HG03025 (cell line): ENCODE measurements around the gene AUTS2.

ENCODE experiments used
- ATAC-seq: cut with Tn5 transposase; IDR thresholded peaks from one replicate; pipeline ENCODE4 v1.9.1; 2021; ENCODE audit warnings: mild to moderate bottlenecking, moderate library complexity; ENCODE audit not compliant: unreplicated experiment, low FRiP score

Gene AUTS2

DNA sequence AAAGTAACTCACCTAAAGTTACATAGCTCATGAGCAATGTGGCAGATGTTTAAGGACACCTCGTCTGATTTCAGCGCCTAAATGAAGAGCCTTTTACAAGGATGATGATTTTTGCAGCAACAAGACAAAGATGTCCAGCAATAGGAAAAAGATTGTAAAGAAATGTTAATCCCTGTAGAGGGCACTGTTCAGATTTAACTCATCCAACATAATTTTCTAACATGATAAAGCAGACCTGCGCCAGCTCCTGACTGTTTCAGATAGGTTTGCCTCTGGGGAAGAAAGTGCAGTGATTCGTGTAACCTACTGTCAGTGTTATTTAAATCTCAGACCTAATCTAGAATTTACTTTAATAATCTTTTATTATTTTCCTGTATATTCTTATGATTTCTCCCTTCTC is 595.2 kb downstream of the AUTS2 start:
- ATAC-seq: no peak

DNA sequence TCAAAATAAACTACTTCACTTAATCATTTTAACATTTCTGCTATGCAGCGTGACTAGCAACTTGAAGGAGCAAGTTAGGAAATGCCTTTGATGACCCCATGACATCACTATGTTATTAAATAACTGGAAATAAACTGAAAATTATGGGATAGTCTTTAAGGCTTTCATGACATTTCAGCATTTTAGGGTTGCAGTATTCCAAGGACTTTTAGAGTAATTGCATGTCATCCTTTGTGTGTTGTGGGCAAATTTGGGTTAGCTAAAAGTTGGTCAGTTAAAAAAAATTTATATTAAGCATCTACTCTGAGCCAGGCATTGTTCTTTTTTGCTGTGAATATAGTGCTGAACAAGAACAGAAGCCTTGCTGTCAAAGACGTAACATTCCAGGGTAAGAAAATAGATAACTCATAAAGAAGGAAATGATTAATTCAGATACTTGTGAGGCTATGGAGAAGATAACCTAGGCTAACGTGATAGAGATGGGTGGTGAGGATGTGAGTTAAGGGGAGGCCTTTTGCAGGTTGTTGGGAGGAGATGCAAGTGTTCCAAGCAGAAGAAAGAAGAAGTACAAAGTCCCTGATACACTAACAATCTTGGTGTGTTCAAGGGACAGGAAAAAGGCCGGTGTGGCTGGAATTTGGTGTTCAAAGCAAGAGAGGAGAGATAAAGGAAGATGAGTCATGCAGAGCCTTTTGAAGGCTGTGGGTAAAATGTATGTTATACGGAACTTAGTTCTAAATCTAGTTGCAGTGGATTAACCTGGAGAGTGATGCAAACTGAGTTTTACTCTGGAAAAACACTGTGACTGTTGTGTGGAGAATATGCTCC is 610.2 kb downstream of the AUTS2 start:
- ATAC-seq: no peak

DNA sequence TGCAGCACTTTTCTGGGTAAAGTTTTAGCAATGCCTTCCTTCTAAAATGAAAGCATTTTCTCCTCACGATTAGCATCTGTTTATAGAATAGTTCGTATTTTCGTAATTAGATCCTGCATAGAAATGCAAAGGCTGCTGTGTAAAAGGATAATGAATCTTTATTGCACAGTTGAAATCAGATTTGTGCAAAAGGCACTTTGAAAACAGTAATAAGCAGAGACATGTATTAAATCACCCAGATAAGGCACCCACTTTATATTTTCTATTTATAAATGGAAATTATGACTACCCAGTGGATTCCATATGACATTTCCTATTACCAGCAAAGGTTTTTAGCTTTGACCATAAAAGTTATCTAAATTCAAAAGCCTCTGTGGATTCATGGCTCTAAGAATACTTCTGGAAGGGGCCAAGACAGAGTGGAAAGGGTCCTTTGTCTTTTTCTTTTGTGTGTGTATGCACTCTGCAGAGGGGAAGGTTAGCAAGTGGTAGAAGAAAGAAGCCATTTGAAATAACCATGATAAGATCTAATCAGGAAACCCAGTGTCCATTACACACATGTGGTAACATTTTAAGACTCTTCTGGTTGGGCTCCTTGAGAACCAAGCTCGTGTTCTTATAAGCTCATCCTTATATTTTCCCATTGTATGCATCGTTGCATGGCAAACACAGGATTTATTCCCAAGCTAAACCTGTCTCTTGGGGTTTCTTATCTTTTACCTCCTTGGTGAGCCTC is 612.1 kb downstream of the AUTS2 start:
- ATAC-seq: no peak

DNA sequence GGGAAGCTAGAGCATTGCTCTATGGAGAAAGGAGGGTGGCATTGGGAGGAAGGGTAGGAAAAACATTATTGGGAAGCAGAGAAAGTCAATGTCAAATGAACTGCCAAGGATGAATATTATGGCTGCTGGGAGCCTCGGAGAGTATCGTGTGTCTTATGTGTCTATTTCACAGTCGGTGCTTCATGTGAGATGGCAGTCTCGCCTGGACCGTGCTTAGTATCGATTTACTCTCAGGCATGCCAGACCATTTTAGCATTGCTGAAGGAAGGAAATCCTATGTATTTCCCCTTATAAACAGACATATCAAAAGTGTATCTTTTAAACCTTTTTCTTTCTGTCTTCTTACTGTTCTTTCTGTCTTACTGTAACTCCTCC is 612.6 kb downstream of the AUTS2 start:
- ATAC-seq: no peak

DNA sequence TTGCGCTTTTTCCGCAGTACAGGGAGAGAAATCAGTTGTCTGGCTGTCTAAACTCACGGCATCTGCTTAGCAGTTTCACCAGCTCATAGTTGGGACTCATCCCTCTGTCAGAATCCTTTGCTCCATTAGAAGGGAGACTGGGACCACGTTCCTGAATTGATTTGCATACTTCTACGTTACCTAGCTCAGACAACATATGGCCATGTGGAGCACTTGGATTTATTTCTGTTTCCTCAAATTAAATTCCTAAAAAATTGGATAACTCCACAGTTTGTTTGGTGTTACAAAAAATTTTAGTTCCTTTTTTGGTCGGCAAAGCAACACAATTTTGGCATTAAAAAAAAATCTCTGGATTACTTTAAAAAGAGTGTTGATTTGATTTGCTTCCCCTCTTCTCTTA is 614.0 kb downstream of the AUTS2 start:
- ATAC-seq: no peak

DNA sequence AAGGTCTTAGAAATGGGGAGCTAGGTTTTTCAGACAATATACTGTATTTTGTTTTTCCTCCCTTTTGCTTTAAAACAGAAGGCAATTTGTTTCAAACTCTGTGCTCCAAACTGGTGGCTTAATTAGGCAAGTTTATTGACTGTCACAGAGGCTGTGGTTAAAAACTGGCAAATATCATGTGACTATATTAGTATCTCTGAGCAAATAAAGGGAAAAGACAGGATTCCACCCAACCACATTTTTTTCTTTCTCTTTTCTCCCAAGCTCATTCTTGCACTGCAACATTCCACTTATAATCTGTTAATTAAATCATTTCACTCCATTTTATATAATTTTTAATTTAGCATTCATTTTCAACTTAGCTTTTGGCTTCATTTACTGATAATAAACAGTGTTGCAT is 615.8 kb downstream of the AUTS2 start:
- no peak for ATAC-seq

DNA sequence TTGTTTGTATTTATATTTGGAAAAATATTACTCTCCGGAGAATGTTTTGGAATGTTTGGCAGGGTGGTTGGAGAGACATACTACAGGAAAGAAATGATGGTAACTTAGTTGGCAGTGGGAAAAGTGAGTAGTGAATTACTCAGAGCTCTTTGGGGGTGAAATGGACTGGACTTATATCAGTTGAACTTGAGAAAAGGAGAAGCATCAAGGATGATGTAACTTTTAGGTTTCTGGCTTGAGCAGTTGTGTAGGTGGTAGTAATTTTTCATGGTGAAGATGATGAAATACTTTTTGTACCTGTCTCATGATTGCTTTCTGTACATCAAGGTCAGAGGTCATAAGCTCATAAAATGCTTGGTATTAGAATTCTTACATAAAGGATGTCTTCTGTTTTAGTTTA is 617.2 kb downstream of the AUTS2 start:
- no peak for ATAC-seq

DNA sequence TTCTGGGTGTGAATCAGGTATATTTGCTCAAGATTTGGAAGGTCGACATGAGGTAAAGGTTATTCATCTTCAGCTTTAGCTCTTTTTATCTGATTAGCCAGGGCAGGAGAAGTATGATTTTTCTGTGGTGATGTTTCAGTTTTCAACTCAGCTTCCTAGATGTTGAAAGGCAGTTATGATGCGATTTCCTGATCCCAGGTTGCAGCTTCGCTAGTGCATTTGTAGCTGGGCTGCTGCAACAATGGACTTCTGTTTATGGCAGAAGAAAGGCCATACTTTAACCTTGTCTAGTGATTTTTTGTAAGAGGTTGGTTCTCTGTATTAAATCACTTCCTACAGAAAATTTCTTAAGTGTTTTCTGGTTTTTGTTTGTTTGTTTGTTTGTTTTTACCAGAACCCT is 619.3 kb downstream of the AUTS2 start:
- no peak for ATAC-seq

DNA sequence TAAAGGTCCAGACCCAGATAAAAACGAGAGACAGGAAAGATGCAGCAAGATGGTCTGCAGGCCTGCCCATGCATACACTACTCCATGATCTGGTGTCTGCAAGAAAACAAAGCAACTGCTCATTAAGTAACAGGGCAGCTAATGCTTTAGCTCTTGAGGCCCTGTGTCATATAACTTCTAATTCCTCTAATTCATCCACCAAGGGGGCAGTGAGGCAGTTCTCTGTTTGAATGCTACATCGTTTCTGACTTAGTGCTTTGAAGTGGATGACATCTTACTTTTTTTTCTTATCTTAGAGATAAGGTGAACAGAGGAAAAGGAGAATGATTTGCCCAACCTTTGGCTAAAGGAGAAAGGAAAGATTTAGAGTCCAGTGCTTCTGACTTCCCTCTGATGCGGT is 619.7 kb downstream of the AUTS2 start:
- no peak for ATAC-seq

DNA sequence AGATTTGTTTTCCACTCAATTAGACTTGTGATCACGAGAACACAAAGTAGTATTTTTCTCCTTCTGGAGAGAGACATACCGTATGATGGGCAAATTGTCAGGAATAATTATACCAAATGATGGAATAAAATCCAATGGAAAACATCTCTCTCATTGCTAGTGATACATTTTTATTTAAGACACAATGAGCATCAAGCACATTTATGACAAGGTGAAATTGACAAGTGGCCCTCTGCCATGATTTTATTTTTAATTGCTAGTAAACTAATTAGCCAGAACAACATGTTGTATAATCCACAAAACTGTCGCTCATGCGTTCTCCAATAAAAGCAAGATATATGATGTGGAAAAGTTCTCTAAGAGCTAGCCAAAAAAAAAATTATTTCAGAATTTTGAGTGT is 620.8 kb downstream of the AUTS2 start:
- ATAC-seq: no peak

DNA sequence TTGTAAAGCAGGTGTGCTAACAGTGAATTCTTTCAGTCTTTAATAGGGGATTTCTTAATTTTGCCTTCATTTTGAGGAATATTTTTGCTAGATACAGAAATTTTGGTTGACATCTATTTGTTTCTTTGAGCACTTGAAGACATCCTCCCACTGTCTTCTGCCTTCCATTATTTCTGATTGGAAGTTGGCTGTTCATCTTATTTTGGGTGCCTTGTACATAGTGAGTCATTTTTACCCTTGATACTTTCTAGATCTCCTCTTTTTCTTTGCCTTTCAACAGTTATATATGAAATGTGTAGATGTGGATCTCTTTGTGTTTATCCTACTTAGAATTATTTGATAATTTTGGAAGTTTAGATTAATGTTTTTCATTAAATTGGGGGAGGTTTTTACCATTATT is 631.0 kb downstream of the AUTS2 start:
- no peak for ATAC-seq

DNA sequence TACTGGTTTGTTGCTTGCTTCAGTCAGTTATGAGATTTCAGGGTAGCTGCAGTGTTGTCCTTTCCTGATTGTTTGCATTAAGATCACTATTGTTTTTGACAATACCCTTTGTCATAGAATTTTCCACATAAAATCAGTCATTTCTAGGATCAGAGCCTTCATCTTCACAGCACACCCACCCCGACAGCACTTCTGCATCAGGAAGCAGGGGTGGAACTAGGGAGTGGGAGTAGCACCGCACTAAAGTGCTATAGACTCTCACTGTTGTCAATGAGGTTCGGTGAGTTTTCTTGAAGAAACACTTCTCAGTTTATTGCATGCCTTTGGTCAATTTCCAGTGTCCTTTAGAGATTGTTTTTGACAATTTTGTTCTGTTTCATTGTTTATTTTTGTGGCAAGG is 632.5 kb downstream of the AUTS2 start:
- ATAC-seq: no peak

DNA sequence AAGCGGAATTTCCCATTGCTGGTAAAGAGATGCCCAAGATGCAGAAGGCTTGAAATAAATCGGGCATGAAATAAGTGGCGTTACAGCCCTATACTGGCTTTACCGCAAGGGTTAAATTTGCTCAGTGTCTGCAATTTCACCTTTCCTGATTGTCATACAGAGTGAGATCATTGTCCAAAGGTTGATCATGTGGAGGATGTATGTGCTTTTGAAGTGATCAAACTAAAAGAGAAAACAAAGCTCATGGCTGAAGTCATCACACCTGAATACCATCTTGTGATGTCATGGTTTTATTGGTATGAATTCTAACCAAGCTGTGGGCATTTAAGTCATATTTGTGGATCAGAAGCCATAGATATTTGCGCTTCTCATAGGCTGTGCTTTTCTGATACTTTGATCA is 635.5 kb downstream of the AUTS2 start:
- ATAC-seq: no peak

DNA sequence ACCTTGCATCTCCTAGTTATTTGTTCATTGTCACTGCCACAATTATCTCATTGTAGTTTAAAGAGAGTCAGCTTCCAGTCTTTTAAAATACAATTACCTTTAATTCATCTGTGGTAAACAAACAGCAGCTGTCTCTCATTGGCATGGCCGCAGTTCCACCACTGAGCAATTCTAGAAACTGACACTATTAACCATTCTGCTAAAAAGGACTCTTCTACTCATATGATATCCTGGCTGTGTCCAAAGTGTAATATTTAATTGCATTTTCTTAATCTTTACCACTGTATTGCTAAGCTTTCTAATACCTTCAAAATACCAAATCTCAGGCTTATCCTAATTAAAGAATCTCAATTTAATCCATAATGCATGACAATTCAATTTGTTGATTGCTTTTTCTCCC is 639.0 kb downstream of the AUTS2 start:
- no peak for ATAC-seq

DNA sequence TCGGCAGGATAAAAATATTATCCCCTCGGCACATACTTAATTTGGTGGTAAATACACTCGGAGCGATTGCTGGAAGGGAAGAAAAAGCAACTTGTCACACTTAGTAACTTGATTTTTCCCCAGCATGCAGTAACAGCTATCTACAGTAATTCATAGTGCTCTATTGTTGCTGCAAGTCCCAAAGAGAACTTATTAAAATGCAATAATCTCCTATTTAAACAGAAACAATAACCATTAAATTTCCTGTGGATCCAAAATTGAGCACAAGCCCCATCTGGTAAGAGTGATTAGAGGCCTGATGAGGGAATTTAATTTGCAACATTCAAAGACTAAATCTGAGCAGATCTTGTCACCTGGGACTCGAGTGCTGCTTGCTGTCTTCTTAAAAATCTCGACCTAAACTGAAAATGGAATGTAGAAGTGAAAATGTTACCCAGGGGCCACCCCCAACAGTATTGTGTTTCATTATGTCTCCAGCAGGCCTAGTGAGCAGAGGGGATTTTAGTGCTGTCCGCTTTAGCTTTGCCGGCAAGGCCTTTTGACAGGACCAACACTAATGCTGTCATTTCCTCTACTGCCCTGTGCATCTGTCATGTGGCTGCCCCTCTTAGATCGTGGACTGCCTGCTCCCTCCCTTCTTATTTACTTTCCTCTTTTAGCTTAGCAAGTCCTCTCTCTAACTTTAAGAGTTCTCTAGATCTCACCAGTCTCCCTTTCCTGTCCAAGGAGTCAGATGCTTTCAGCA is 639.7 kb downstream of the AUTS2 start:
- peak; percentile 99 for ATAC-seq

DNA sequence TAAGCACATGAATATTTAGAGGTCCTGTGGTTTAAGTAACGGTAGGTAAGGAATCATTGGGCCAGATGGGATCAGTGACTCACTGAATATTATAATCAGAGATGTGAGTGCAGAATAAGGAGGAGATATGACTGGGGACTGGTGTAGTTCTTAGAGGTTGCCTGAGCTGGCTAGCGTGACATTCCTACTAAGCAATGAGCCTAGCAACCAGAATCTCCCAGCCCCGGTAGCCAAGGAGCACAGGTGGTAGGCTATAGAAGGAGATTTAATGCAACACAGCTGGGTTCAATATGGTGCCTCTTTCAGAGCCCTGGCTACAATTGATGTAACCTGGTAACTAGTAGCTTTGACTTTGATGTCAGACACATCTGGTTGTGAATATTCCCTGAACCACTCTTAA is 641.6 kb downstream of the AUTS2 start:
- ATAC-seq: no peak

DNA sequence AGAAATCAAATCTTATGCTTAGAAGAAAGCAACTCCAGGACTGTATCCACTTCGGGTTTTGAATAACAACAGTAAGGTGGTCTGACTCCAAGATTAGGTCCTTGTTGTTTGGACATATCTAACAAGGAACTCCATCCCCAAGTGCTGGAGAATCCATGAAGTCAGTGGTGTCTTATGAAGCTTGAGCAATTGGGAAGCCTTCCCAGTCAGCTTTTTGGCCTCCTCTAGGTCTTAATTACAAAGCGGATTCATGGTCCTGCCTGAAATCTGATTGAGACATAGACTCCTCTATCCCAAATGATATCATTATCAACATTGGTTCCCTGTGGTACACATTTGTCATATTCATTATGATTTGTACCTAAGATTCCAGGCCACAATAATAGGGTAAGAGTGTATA is 642.6 kb downstream of the AUTS2 start:
- ATAC-seq: no peak

DNA sequence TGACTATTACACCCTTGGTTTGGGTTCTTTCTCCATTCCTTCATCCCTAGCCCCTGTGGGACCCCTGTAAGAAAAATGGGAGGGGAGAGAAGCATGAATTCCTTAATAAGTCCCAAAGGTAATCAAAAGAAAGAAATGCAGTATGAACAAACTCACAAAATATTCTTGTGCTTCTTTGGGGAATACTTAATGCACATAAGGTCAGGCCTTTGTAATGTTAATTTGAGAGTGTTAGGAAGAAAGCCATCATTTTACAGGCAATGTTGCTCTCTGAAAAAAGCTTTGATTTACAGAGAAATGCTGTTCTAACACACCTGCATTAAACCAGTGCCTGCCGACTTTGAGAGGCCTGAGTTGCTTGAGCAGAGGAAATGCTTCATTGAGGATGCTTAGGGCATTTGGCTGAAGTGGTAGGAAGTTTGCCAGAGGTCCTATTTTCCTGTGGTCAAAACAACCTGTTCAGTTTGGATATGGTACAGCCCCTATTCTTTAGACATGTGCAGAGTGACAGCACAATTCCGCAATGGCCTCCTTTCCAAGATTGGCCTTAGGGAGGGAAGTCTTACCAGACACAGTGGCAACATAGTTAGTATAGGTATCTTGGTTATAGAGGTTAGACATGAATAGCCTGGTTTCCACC is 643.4 kb downstream of the AUTS2 start:
- no peak for ATAC-seq

DNA sequence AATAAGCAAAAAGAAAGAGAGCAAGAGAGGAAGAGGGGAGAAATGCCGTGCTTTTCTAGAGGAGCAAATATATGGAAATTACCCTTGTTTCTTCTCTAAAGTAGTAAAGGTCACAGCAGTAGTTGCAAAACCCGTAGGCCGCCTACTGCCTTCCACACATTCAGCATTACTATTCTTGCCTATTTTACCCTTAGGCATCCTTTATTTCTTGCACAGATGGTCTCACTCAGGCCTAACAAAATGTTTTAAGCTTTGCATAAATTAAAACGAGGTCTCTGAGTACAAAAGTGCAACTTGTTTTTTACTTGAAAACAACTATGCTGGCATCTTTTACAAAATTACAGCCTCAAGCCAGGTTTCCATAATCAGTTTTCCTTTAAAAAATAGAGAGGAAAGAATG is 644.6 kb downstream of the AUTS2 start:
- ATAC-seq: no peak

DNA sequence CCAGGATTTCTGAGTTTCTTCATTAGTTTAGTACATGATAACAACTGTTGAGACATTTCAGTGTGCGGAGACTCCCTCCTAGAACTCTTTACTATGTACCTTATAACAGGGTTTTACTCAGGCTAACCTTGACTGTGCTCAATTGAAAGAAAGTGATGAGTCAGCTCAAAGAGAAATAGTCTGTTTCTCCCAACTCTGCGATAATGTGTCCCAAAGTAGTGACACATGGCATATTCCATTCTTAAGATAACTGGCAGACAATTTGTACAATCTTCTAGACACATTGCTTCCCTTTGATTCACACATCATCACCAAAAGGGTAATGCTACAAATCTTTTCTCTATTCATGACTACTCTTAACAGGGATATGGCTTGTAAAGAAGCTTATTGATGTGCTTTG is 645.2 kb downstream of the AUTS2 start:
- no peak for ATAC-seq

DNA sequence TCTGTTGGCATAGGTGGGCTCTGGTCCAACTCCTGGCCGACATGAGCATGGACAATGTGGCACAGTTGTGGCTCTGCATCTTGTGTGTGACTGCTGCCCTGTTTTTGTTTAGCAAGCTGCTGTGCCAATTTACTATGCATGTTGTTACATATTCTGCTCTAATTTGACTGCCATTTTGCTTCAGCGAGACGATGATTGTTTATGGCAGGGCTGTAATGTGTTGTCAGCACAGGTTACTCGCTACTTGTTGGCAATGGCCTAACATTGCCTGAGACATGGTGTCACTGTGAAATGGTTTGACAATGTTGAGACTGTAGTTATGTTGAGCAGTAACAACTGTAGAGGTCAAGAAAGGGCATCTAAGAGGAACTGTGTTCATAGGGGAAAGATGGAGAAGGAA is 659.6 kb downstream of the AUTS2 start:
- ATAC-seq: no peak
